ENCODE measurements around the gene MAMSTR. TPM values are rescaled to one million over a fixed set of nuclear protein-coding genes. Genes with fewer than 3 reads are reported as not detected.

The MAMSTR gene
- total and polyA plus RNA-seq, 2 of the 4 experiments (the other 2 are of a cell fraction), result 0.18 to 1.9 TPM

DNA sequence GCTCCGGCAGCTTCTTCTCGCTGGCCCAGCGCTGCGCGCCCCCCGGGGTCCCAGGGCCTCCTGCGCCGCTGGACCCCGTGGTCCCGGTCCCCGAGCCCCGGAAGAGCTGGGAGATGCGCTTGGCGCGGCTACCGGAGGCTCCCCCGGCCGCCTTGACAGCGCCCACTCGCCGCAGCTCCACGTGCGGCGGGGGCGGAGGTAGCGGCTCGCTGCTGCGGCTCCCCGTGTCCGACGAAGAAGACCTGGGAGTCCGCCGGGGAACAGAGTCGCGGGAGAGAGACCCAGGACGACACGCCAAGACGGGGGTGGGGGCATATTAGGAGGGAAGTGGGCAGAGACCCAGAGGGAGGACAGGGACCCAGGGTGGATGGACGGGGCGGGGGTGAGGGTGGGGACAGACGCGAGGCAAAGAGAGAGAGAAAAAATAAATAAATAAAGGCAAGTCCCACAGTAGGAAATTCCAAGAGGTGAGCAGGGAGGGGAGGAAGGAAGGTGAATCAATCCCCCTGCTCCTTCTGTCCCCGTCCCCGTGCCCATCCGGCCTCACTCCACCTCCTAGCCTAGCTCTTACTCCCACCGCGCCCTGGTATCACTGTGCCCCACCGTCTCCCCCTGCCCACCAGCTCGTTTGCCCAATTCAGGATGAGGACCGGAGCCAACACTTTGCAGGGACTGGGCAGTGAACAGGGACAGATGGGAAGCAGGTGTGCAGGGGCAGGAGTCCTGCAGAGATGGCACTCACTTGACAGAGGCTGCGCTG, 20.1 kb upstream of the MAMSTR start:
- CTCF ChIA-PET, result interaction anchor here (0.5 kb wide), 1 partner anchor 90 kb away, joined by 3 read pairs; no protein-coding TSS in a partner anchor
- in situ Hi-C loops (cut with MboI; ENCODE audit: low sequenced_read_pairs) (no loop called here), dilution Hi-C loops (cut with HindIII; ENCODE audit: low sequenced_read_pairs, unreplicated experiment) (no loop called here), intact Hi-C loops (cut with micrococcal nuclease) (no loop called here)
- peaks cover 5% of the 10 kb centered on the region for H3K4me1 ChIP-seq (ENCODE audit: control insufficient read depth, insufficient read depth, low read length)
- H4K91ac ChIP-seq (ENCODE audit: insufficient read depth, low read depth, low read length), result no peak overlapping the region
- H2BK15ac ChIP-seq (ENCODE audit: low read depth, low read length), result no peak overlapping the region
- no peak overlapping the region for H3K14ac ChIP-seq (replicated peaks; ENCODE audit: low read depth, low read length)
- TF ChIP-seq CEBPB (IDR thresholded peaks at IDR 0.05; ENCODE audit: low read depth, low read length) (no peak), RCOR1 (IDR thresholded peaks at IDR 0.05; ENCODE audit: insufficient replicate concordance, low read length) (no peak), POLR2A (IDR thresholded peaks at IDR 0.05; ENCODE audit: low read depth, low read length) (no peak), SMC3 (IDR thresholded peaks at IDR 0.05; ENCODE audit: low read depth, low read length) (no peak), MXI1 (IDR thresholded peaks at IDR 0.05; ENCODE audit: borderline replicate concordance, low read depth, low read length) (no peak), FOS (IDR thresholded peaks at IDR 0.05; ENCODE audit: low read depth, low read length) (no peak), NFE2L2 (IDR thresholded peaks at IDR 0.05; ENCODE audit: low read depth, low read length) (no peak), MAZ (IDR thresholded peaks at IDR 0.05; ENCODE audit: borderline replicate concordance, low read depth, low read length) (no peak), RAD21 (IDR thresholded peaks at IDR 0.05; ENCODE audit: low read length) (no peak), BHLHE40 (IDR thresholded peaks at IDR 0.05; ENCODE audit: low read depth, low read length) (no peak), RFX5 (IDR thresholded peaks at IDR 0.05; ENCODE audit: low read depth, low read length) (no peak)
- TF ChIP-seq, protein P1, sequence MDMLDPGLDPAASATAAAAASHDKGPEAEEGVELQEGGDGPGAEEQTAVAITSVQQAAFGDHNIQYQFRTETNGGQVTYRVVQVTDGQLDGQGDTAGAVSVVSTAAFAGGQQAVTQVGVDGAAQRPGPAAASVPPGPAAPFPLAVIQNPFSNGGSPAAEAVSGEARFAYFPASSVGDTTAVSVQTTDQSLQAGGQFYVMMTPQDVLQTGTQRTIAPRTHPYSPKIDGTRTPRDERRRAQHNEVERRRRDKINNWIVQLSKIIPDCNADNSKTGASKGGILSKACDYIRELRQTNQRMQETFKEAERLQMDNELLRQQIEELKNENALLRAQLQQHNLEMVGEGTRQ (IDR thresholded peaks at IDR 0.05; ENCODE audit: low read depth, low read length), result no peak
- no peak overlapping the region for H3K18ac ChIP-seq (ENCODE audit: low read depth, low read length)
- H4K5ac ChIP-seq (ENCODE audit: low read depth, low read length), result no peak overlapping the region
- no peak for DNase-seq
- H3K36me3 ChIP-seq (ENCODE audit: control insufficient read depth, insufficient read depth, low read length), result no peaks in the 10 kb centered on the region
- no peak overlapping the region for H3K23ac ChIP-seq (ENCODE audit: low read depth, low read length)
- no peak overlapping the region for H2BK5ac ChIP-seq (ENCODE audit: low read depth, low read length, poor library complexity, severe bottlenecking)
- no peak overlapping the region for H3K9ac ChIP-seq (ENCODE audit: low read depth, low read length)
- H3K4me2 ChIP-seq (ENCODE audit: low read depth, low read length), result no peak overlapping the region; the same call in 1 of the 2 replicates
- ATAC-seq (ENCODE audit: low read depth), result no peak
- H3K4ac ChIP-seq (ENCODE audit: low read depth, low read length), result no peak overlapping the region
- H3K79me1 ChIP-seq (ENCODE audit: low read depth in 1 of 2, low read length in 2 of 2), result no peaks in the 10 kb centered on the region
- peaks cover 3% of the 10 kb centered on the region for H3K9me3 ChIP-seq (ENCODE audit: control insufficient read depth, insufficient read depth, low read length)
- 4% methylated on average over 10 of the region's 51 CpGs; no CpG with 5 or more reads in 1 of the 2 experiments for WGBS, 2 experiments (ENCODE audit: extremely low coverage in 2 of 2, insufficient read length in 1 of 2)
- POLR2A ChIA-PET (ENCODE audit: unreplicated experiment), result no interaction called here
- no peaks in the 10 kb centered on the region for H4K20me1 ChIP-seq (ENCODE audit: insufficient read depth, low read length)
- no peak overlapping the region for H3K56ac ChIP-seq (ENCODE audit: extremely low read depth, insufficient read depth, low read length)
- BruUV-seq (replicated peaks), result no TSS peak
- no peak overlapping the region for H2BK120ac ChIP-seq (ENCODE audit: low read depth, low read length)
- H2AFZ ChIP-seq (replicated peaks; ENCODE audit: low read length, poor library complexity), result peak overlapping the region; percentile 88
- H2BK20ac ChIP-seq (ENCODE audit: low read depth, low read length), result no peak overlapping the region
- no peak overlapping the region for H4K8ac ChIP-seq (ENCODE audit: low read depth in 2 of 2, low read length in 2 of 2)
- H3K4me3 ChIP-seq (ENCODE audit: insufficient read depth, low read depth, low read length), result peak overlapping the region; percentile 57; the same call in 1 of the 2 replicates
- peaks cover 3% of the 10 kb centered on the region for H3K9me1 ChIP-seq (ENCODE audit: insufficient read depth, low read length)
- no peak overlapping the region for H3K27ac ChIP-seq (ENCODE audit: insufficient read depth, low read length)
- H2AK5ac ChIP-seq (ENCODE audit: low read depth, low read length), result no peak overlapping the region
- no peak overlapping the region for H2AK9ac ChIP-seq (replicated peaks; ENCODE audit: low read depth, low read length, poor library complexity)
- H3K27me3 ChIP-seq (ENCODE audit: control insufficient read depth, insufficient read depth, low read length), result peaks cover 26% of the 10 kb centered on the region
